HG03139 (cell line): ENCODE results near the gene CD300LF.

Source experiments
- ATAC-seq: cut with Tn5 transposase; IDR thresholded peaks from one replicate; pipeline ENCODE4 v1.9.1; 2021; ENCODE audit not compliant: unreplicated experiment

Gene CD300LF

GRCh38 chr17:74712756-74713155, at the start of gene CD300LF:
Gene CD300LF, minus strand, starts transcription at chr17:74712923. Its CDS starts 57 bp downstream, at chr17:74712866.
- no peak for ATAC-seq

GRCh38 chr17:74761931-74762330, 49.2 kb upstream of the CD300LF start:
- ATAC-seq: no peak

- ATAC-seq: no peak
Measured at GRCh38 chr17:74761419-74761818, 48.7 kb upstream of the CD300LF start.

DNA sequence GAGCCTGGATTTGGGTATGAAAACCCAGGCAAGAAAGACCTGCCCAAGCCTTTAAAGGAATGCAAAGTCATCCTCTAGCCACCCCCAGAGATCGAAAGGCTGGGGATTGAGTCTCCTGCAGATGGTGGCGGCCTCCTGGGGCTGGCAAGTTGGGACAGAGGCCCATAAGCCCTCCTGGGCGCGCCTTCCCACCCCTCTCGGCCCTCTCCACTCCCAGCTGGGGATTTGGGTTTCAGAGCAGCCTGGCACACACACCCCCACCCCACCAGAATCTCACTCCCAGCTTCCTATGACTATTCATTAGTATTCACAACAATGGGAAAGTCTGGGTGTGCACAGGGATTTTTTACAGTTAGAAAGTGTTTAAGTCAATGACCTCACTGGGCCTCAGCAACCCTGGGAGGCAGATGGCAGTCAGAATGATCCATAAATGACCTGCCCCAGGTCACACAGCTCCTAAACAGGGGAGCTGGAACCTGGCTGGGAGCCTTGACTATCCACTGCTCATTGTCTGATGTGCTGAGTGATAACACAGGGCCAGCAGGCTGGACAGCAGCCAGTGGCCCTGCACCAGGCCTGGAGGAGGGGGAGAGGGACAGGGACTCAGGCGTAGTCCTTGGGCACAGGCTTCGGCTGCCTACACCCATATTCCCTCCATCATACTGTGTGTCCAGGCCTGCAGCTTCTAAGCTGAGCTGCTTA, 47.8 kb upstream of the CD300LF start:
- ATAC-seq: no peak

GRCh38 chr17:74759941-74760340, 47.2 kb upstream of the CD300LF start:
- no peak for ATAC-seq

DNA sequence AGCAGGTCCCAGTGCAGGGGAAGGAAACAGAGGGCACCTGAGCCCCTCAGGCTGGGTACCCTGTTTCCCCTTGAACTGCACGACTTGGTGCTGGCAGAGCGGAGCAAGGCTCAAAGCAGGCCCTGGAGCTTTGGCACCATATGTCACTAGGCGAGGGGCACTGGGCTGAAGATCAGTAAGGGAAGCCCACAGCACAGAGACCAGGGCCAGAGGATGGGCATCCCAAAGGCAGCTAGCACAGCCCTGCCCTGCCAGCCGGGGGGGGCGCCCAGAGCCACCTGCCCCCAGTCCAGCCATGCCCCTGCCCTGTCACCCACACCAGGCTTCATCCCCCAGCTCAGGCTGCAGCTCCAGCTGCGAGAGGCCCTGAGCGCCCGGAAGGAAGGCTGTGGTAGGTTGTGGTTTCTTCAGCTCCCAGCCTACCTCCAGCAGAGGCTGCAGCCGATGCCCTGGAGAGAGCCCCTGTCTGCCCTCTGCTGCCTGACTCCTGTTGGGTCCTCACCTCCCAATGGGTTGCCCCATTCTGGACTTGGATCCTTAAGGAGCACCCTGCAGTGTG, 46.6 kb upstream of the CD300LF start:
- ATAC-seq: peak; percentile 58

DNA sequence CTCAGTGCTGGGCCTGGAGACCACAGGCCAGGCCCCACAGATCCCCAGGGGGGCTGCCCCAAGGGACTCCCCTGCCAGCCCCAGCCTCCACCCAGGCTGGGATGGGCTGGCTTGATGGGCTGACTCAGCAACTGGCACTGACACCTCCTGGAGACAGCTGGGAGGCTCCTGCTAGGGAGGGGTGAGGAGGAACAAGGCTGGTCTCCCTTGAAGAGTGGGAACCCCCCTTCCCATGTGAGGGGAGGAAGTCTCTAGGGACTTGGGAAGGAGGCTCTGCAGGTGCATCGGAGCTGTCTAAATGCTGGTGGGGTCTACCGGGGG, 46.1 kb upstream of the CD300LF start:
- ATAC-seq: no peak

- ATAC-seq: no peak
Measured at GRCh38 chr17:74757931-74758847, 45.5 kb upstream of the CD300LF start.

DNA sequence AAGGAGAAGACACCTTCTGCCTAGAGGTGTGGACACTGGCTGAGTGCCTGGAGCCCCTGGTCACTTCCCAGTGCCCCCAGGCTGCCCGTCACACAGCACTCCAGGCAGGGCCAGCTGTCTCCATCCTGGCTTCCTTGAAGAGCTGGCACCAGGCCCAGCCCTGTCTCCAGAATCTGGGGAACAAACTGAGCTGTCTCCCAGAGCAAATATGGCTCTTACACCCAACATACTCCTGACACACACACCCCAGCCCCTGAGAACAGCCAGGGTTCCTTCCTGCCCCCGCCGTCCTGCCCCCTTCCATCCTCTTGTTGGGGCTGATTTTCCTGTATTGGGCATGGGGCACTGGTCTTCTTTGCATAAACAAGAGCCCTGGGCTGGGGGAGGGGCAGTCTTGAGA, 44.8 kb upstream of the CD300LF start:
- ATAC-seq: no peak

DNA sequence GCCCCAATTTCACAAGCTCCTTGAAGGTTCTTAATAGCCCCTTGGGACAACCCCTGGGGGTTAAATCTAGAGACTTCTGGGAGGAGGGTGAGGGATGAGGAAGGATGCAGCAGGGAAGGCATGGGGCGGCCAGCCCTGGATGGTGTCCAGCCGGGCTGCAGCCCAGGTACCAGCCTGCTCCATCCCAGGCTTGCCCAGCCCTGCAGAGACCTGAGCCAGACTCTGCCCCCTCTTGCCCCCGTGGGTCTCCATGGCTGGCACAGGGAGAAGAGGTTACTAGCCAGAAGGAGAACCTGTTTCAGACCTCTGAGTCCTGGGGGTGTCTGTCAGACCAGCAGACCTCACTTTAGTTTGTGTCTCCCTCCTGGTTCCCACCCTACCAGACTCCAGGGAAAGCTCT, 44.2 kb upstream of the CD300LF start:
- no peak for ATAC-seq

DNA sequence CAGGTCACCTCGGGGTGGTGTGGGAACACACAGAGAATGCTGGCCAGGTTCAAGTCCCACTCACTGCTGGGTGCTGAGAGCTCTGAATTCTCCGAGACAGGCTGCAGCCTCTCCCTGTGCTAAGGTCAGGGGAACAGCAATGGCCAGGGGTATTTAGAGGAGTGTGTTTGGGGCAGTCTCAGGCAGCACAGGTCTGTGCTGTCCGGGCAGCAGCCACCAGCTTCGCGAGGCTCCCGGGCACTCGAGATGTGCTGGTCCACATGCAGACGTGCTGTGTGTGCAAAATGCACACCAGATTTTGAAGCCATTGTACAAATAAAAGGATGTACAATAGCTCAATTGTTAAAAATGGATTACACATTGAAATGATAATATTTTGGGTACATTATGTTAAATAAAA, 42.8 kb upstream of the CD300LF start:
- ATAC-seq: no peak

- ATAC-seq: no peak
Measured at GRCh38 chr17:74754832-74755231, 42.1 kb upstream of the CD300LF start.

GRCh38 chr17:74752822-74753401, 40.2 kb upstream of the CD300LF start:
- ATAC-seq: no peak

DNA sequence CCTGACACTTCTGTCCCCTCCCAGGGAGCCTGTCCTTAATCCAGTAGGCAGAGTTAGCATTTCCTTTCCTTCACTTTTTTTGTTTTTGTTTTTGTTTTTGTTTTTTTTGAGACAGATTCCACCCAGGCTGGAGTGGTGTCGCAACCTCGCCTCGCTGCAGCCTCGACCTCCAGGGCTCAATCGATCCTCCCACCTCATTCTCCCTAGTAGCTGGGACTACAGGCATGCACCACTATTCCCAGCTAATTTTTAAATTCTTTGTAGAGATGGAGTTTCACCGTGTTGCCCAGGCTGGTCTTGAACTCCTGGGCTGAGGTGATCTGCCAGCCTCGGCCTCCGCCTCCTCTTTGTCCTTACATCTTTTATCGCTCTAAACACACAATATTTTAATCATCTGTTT, 39.7 kb upstream of the CD300LF start:
- ATAC-seq: no peak

DNA sequence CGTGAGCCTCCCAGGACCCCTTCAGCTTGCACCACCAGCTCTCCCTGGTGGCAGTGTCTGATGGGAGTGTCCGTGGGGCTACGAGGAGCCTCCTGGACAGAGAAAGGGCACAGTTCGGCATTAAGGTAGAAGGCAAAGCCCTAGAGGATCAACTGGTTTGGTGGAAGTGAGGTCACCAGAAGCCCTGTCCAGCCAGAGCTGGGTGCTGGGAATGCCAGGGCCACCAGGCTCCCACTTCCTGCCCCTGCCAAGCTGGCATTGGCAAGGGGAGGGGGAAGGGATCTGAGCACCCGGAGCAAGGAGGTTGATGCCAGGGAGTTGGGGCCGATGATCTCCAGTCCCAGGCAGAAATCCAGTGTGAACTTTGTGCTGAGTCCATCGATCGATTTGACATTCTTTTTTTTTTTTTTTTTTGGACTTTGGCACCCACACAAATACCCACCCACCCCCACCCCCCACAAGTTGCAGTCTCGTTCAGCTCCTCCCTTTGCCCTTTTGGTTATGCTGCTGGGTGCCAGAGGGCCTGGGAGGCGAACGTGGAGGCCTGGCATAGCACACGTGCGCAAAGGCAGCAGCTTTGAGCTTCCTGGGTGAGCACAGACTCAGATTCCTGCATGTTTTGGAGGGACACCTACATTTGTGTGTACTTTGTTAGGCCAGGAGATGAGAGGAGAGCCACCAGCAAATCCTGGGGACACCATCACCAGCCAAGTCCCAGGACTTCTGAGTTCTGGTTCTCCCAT, 37.8 kb upstream of the CD300LF start:
- ATAC-seq: no peak

GRCh38 chr17:74750039-74750326, 37.3 kb upstream of the CD300LF start:
- ATAC-seq: no peak

GRCh38 chr17:74749279-74750038, 36.7 kb upstream of the CD300LF start:
- no peak for ATAC-seq

DNA sequence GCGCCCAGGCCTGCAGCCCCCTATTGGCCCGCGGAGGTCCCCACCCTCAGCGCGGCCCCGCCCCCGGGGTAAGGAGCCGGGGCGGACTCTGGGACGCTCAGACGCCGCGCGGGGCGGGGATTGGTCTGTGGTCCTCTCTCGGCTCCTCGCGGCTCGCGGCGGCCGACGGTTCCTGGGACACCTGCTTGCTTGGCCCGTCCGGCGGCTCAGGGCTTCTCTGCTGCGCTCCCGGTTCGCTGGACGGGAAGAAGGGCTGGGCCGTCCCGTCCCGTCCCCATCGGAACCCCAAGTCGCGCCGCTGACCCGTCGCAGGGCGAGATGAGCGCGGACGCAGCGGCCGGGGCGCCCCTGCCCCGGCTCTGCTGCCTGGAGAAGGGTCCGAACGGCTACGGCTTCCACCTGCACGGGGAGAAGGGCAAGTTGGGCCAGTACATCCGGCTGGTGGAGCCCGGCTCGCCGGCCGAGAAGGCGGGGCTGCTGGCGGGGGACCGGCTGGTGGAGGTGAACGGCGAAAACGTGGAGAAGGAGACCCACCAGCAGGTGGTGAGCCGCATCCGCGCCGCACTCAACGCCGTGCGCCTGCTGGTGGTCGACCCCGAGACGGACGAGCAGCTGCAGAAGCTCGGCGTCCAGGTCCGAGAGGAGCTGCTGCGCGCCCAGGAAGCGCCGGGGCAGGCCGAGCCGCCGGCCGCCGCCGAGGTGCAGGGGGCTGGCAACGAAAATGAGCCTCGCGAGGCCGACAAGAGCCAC, 36.0 kb upstream of the CD300LF start, which contains the start of gene NHERF1:
Gene NHERF1, plus strand, starts transcription at position 100 of the 750 bp plus-strand sequence. Its CDS starts 219 bp downstream, at position 319.
- peak; percentile 86 for ATAC-seq

GRCh38 chr17:74748279-74748528, 35.5 kb upstream of the CD300LF start:
- ATAC-seq: no peak

GRCh38 chr17:74746922-74747321, 34.2 kb upstream of the CD300LF start:
- ATAC-seq: no peak
